Left renal pelvis (tissue), 4 donors: ENCODE measurements around the gene PPP1R8. TPM values are rescaled to one million over a fixed set of nuclear protein-coding genes. Genes with fewer than 3 reads are reported as not detected.
"Not testable (repeated sequence)": the region's sequence is repeated elsewhere in the genome, so short reads cannot be mapped to it uniquely, and the experiment has no call there.

Source experiments
- DNase-seq, 4 donors: peaks; one replicate each; pipeline ENCODE4 v3.0.0-alpha.2; 2013; ENCODE audit warnings: low read depth in 4 of 4, low spot score in 3 of 4
- polyA plus RNA-seq, 4 donors: library from polyadenylated mRNA; unstranded; fragments of 120-200 nt; gene quantifications; one replicate each; pipeline ENCODE4 v1.2.1, GENCODE V29; 2013; ENCODE audit not compliant: insufficient read length in 4 of 4

The PPP1R8 gene
- polyA plus RNA-seq, 4 donors, result 51.3 to 63.3 (median 55.7) TPM

- no peak for DNase-seq
Observed at GRCh38 chr1:27868932-27869718, 38.5 kb downstream of the PPP1R8 start.

DNA sequence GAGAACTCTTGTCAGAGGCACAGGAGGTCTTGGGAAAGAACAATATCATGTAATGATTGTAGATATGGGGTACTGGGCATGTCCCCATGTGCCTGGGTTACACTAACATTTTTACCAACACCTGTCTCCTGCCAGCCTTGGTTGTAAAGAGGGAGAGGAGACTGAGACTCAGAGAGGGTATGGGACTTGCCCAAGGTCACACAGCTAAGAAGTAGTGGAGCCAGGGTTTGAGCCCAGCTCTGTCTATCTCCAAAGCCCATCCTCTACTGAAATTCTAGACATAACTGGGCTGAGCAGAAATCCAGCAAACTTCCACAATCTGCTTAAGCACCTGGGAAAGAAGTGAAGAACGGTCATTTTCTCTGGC is 39.1 kb downstream of the PPP1R8 start:
- DNase-seq, result no peak

DNA sequence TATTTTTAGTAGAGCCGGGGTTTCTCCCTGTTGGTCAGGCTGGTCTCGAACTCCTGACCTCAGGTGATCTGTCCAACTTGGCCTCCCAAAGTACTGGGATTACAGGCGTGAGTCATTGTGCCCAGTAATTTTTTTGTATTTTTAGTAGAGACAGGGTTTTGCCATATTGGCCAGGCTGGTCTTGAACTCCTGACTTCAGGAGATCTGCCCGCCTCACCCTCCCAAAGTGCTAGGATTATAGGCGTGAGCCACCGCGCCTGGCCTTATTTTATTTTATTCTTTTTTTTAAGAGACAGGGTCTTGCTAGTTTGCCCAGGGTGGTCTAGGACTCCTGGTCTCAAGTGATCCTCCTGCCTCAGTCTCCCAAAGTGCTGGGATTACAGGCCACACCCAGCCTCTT is 40.5 kb downstream of the PPP1R8 start:
- not testable (repeated sequence) for DNase-seq

GRCh38 chr1:27872059-27872801 is 41.6 kb downstream of the PPP1R8 start, which contains the start of gene THEMIS2:
Gene THEMIS2 (plus strand): TSS chr1:27872544. CDS start chr1:27872572, 28 bp downstream.
- no peak for DNase-seq

- DNase-seq, result no peak
Observed at GRCh38 chr1:27872802-27873551, 42.4 kb downstream of the PPP1R8 start.

- DNase-seq, result no peak
Observed at GRCh38 chr1:27873671-27874384, 43.2 kb downstream of the PPP1R8 start.

DNA sequence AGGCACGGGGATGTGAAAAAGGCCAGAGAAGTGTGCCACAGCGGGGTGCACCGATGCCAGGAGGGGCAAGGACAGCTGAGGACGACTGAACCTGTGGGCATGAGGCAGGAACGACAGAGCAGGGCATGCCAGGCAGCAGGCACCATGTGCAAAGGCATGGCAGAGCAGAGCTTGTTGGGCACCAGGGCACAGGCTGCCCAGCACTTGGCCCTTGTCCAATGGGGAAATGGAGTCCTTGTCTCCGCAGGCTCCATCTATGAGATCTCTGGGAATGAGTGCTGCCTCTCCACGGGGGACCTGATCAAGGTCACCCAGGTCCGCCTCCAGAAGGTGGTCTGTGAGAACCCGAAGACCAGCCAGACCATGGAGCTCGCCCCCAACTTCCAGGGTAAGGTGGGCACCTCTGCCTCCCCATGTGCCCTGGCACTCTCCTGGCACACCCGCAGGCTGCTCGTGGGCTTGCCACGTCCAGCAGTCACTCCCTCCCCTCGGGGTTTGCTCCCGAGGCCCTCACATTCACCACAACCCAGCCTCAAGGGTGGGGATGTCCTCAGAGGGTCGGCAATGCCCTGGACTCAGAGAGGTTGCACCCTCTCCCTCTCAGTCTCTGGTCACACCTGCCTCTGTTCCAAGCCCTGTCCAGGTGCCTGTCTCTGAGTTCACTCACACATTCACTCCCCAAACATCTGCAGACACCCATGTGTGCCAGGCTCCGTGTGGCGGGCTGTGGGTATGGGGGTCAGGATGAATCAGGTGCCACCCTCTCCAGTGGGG is 45.9 kb downstream of the PPP1R8 start:
- DNase-seq, result no peak

- no peak for DNase-seq
Observed at GRCh38 chr1:27877115-27877416, 46.5 kb downstream of the PPP1R8 start.

- DNase-seq, result no peak
Observed at GRCh38 chr1:27878039-27878438, 47.5 kb downstream of the PPP1R8 start.

DNA sequence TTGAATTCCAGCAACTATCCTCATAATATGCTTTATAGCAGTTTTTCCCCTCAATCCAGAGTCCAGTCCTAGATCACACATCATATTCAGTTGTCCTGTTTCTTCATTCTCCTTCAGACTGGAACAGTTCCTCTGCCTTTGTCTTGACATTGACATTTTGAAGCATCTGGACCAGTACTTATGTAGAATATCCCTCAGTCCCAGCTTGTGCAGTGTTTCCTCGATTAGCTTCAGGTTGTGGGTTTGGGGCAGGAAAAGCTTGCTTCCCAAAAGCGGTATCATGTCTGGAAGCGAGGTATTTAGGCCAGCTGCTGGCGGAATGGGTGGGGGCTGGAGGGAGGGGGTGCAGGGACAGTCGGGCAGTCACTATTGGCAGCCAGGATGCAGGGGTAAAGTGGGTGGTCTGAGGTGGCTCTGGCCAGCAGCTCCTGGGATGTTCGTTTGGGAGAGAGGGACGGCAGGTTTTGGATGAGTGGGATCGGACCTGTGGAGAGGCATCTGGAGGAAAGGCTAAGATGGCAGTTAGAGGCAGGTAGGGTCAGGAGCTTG is 48.3 kb downstream of the PPP1R8 start:
- no peak for DNase-seq

DNA sequence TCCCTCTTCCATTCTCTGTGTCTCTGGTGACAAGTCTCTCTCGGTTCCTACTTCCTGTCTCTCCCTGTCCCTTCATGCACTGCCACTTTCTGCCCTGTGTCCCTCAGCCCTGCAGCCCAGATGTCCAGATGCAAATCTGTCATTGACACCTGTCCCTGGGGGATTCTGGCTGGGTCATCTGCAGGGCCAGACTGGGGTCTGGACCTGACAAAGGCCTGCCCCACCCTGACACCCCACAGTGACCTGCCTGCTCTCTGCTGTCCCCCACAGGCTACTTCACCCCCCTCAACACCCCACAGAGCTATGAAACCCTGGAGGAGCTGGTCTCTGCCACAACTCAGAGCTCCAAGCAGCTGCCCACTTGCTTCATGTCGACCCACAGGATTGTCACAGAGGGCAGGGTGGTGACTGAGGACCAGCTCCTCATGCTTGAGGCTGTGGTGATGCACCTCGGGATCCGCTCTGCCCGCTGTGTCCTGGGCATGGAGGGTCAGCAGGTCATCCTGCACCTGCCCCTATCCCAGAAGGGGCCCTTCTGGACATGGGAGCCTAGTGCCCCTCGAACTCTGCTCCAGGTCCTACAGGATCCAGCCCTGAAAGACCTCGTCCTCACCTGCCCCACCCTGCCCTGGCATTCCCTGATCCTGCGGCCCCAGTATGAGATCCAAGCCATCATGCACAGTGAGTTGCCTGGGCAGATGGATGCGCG is 48.9 kb downstream of the PPP1R8 start:
- DNase-seq, result no peak

GRCh38 chr1:27882543-27882903 is 51.9 kb downstream of the PPP1R8 start:
- DNase-seq, result no peak

GRCh38 chr1:27883536-27883935 is 53.0 kb downstream of the PPP1R8 start:
- DNase-seq, result no peak

DNA sequence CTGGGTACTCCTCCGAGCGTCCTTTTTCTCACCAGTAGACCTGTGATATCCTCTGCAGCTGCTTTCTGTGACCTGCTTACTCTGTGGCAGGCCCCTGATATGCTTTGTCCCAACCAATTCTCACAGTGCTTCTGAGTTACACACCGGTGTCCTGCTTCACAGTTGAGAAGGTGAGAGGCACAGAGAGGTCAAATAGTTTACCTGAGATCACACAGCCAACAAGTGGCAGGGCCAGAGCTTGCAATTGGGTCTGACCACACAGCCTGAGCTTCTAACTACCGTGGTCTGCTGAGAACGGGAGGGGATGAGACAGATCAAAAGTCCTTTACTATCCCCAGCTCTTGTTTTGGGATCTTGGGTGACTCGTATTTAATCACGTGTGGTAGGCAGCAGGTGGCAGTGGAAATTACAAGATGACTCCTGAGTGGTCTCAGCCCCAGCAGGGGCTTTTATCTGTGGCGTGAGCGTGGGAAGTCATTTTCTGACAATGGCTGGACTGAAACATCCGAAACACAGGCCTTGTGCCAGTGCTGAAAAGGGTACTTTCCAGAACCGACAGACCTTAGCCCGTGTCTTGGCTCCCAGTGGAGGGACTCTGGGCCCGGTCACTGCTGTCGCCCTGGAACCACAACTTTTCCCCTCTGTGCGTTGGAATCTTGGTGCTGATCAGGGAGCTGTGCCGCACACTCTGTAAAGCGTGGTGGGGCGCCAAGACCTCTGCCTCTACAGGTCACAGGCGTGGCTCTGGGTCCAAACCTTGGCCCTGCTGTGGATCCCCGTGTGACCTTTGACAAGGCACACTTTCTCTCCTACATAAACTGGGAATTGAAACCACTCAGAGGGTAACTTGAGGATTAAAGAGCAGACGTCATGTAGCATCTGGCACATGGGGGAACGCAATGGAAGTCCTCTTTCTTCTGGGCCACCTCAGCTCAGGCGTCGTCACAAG is 53.7 kb downstream of the PPP1R8 start:
- no peak for DNase-seq

DNA sequence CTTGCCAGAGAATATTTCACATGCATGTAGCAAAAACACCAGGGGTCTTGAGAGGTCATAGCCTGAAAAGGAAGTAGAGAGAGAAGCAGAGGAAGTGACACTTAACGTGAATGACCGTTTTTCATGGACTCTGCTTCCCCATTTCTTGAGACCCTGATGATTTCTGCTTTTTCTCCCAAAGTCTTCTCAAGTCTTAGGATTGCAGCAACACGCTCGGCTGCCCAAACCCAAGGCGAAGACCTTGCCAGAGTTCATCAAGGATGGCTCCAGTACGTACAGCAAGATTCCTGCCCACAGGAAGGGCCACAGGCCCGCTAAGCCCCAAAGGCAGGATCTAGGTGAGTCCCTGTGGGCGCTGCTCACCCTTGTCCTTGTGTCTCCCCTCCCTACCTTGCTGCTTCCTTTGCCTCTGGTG is 54.5 kb downstream of the PPP1R8 start:
- DNase-seq, result no peak

GRCh38 chr1:27885621-27886352 is 55.2 kb downstream of the PPP1R8 start:
- DNase-seq, result no peak

GRCh38 chr1:27886353-27886679 is 55.7 kb downstream of the PPP1R8 start:
- DNase-seq, result no peak

DNA sequence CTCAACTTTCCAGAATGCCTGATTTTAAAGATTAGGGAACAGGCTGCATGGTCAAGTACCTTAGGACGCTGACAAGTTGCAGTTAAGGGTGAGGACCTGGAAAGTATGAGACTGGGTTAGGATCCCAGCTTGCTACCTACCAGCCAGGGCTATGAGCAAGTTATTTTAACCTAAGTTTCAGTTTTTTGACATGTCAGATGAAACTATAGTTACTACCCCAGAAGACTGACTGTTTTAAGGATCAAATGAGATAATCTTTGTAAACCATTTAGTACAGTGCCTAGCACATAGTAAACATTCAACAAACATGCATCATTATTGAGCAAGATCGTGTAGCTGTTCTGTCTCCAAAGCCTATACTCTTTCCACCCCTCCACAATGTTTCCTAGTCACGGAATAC is 56.2 kb downstream of the PPP1R8 start:
- DNase-seq, result no peak
